ENCODE results near the gene SEMA6D. TPM values are rescaled to one million over a fixed set of nuclear protein-coding genes. Genes with fewer than 3 reads are reported as not detected.

The SEMA6D gene
- total and polyA plus RNA-seq, 12 donors: 1.4 to 20.1 (median 11.9) TPM

DNA sequence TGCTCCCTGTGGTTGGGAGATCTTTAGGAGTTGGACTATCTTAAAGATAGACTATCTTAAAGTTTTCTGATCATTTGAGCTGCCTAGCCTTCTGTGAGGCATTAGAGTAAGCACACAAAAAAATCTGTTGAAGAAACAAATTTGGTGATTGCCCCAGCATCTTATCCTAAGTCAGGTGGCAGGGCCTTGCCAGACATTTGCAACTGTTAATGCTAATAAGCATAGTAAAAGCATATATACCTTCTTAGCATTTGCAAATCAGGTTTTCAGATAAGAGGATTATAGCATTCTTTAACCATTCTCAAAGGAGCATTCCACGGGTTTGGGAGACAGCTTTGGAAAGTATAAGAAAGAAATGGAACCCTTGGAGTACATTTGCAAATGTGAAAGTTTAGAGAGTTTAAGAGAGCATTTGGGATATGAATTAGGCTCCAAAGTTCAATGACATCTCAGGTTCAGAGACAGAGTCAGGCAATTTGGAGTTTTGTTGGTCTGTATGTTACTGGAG is 61.0 kb downstream of the SEMA6D start:
- WGBS, 2 donors: 2 to 48% methylated on average over 1 of the region's 1 CpG
- intact Hi-C loops (cut with DNase I): no loop called here
- no peak for DNase-seq

DNA sequence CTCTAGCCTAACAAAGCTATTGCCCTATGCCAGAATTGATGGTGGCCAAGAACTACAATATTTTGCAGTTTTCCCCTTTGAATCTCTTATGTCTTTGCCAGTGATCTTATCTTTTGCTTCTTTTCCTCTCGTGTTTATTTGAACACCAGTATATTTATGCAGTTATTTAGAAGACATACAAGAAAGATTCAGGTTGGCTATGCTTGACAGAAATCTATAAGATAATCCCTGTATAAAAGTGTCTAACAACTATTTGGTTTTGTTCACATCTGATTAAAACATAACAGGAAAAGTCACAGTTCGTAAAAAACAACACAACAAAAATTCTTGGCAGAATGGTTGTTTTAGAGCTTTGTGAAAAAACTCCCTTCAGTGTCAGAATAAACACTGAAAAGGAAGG is 63.7 kb downstream of the SEMA6D start:
- 32 to 63% methylated on average over 2 of the region's 2 CpGs for WGBS, 2 donors
- no peak overlapping the region for H3K27ac ChIP-seq
- H3K9me3 ChIP-seq: peaks cover 0 to 9% (median 0%) of the 10 kb centered on the region in 11 donors
- no peak for DNase-seq
- no peaks in the 10 kb centered on the region for H3K4me1 ChIP-seq
- intact Hi-C loops (cut with DNase I): no loop called here
- no peaks in the 10 kb centered on the region for H3K36me3 ChIP-seq
- TF ChIP-seq, protein P1, sequence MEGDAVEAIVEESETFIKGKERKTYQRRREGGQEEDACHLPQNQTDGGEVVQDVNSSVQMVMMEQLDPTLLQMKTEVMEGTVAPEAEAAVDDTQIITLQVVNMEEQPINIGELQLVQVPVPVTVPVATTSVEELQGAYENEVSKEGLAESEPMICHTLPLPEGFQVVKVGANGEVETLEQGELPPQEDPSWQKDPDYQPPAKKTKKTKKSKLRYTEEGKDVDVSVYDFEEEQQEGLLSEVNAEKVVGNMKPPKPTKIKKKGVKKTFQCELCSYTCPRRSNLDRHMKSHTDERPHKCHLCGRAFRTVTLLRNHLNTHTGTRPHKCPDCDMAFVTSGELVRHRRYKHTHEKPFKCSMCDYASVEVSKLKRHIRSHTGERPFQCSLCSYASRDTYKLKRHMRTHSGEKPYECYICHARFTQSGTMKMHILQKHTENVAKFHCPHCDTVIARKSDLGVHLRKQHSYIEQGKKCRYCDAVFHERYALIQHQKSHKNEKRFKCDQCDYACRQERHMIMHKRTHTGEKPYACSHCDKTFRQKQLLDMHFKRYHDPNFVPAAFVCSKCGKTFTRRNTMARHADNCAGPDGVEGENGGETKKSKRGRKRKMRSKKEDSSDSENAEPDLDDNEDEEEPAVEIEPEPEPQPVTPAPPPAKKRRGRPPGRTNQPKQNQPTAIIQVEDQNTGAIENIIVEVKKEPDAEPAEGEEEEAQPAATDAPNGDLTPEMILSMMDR (IDR thresholded peaks at IDR 0.05): no peak
- no peak overlapping the region for H3K4me3 ChIP-seq
- no peak for ATAC-seq
- no peaks in the 10 kb centered on the region for H3K27me3 ChIP-seq

More for the DNA sequence above, 61.0 kb downstream of the SEMA6D start:
- Histone ChIP-seq H3K27me3 (no peaks in the 10 kb centered on the region), H3K4me1 (no peaks in the 10 kb centered on the region), H3K4me3 (no peak overlapping the region), H3K36me3 (peaks cover 0 to 10% (median 0%) of the 10 kb centered on the region in 9 donors), H3K27ac (no peak overlapping the region), H3K9me3 (peaks cover 0 to 3% (median 0%) of the 10 kb centered on the region in 11 donors)
- ATAC-seq: no peak
- TF ChIP-seq, protein P1 (IDR thresholded peaks at IDR 0.05): no peak

DNA sequence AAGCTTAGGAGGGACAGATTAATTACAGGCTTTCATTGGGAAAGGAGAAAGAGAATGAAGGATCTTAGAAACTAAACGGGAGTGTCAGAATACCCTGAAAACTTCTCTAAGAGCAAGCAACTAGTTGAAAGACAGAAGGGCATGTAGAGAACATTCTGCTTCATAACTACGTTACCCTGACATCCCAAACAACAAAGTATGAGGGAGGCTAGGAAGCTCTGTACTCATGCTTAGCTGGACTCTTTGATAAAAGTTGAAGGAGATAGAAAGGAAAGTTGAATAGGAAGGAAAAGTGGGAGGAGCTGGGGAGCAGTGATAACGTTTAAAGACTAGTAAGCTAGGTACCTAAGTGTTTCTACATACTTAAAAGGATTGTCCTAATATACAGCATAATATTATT is 64.2 kb downstream of the SEMA6D start:
- no peak overlapping the region for H3K27ac ChIP-seq
- no peak overlapping the region for H3K4me3 ChIP-seq
- 50 to 56% methylated on average over 3 of the region's 3 CpGs for WGBS, 2 donors
- TF ChIP-seq, protein P1 (IDR thresholded peaks at IDR 0.05): no peak
- no peaks in the 10 kb centered on the region for H3K4me1 ChIP-seq
- peaks cover 0 to 9% (median 0%) of the 10 kb centered on the region in 11 donors for H3K9me3 ChIP-seq
- H3K27me3 ChIP-seq: no peaks in the 10 kb centered on the region
- intact Hi-C loops (cut with DNase I): no loop called here
- no peaks in the 10 kb centered on the region for H3K36me3 ChIP-seq
- no peak for ATAC-seq
- no peak for DNase-seq

DNA sequence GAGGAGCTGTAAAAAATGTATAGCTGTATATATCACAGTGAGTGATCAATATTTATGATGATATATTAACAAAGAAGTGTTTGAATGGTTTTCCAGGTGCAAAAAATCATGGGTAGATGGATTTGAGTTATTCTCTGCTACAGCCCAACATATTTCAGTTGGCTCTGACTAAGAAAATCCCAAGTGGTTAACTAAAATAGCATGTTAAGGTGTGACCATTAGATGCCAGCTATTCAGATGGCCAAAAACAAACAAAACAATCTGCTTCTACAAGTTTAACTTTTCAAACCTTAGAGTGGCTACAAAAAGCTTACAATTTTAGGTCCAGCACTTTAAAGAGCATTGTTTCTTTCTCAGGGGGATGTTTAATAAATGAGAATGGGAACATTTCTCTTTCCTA is 67.5 kb downstream of the SEMA6D start:
- H3K27me3 ChIP-seq: no peaks in the 10 kb centered on the region
- no peak for ATAC-seq
- no peak overlapping the region for H3K27ac ChIP-seq
- no peak overlapping the region for H3K4me3 ChIP-seq
- intact Hi-C loops (cut with DNase I): no loop called here
- H3K9me3 ChIP-seq: peaks cover 0 to 9% (median 0%) of the 10 kb centered on the region in 11 donors
- TF ChIP-seq, protein P1 (IDR thresholded peaks at IDR 0.05): no peak
- H3K36me3 ChIP-seq: no peaks in the 10 kb centered on the region
- H3K4me1 ChIP-seq: no peaks in the 10 kb centered on the region
- DNase-seq: no peak
